GM21526 (cell line): Measurements from ENCODE around the gene RFX2.
"Not testable (repeated sequence)": the region's sequence is repeated elsewhere in the genome, so short reads cannot be mapped to it uniquely, and the experiment has no call there.

Experiments
- ATAC-seq: cut with Tn5 transposase; IDR thresholded peaks from one replicate; pipeline ENCODE4 v1.9.1; 2021; ENCODE audit warnings: moderate library complexity; ENCODE audit not compliant: unreplicated experiment, low FRiP score

Gene RFX2

DNA sequence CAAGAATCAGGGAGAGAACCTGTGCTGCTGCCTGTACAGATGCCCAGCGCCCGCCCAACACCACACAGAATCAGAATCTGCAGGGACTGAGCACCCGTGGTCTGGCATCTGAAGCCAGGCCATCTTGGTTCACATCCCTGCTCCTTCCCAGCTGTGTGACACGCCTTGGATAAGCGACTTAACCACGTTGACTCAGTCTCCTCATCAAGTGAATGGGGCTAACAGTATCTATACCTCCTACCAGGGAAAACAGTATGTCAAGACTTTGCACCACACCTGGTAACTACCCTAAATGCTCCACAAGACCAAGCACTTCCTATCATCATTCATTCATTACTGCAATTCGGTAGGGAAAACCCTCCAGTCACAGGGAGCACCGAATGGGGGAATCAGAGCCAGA, 133.5 kb downstream of the RFX2 start:
- no peak for ATAC-seq

DNA sequence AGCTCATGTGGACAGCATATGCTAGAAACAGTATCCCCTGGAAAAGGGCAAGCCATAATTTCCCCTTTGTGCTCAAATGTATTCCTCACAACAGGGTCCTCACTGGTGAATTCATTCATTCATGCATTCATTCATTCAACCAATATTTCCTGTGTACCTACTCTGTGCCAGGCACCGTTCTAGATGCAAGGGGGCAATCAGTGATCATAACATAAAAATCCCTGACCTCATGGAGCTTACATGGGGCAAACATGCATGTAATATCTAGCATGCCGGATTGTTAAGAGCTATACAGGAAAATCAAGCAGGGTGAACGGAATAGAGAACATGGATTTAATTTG, 134.9 kb downstream of the RFX2 start:
- no peak for ATAC-seq

DNA sequence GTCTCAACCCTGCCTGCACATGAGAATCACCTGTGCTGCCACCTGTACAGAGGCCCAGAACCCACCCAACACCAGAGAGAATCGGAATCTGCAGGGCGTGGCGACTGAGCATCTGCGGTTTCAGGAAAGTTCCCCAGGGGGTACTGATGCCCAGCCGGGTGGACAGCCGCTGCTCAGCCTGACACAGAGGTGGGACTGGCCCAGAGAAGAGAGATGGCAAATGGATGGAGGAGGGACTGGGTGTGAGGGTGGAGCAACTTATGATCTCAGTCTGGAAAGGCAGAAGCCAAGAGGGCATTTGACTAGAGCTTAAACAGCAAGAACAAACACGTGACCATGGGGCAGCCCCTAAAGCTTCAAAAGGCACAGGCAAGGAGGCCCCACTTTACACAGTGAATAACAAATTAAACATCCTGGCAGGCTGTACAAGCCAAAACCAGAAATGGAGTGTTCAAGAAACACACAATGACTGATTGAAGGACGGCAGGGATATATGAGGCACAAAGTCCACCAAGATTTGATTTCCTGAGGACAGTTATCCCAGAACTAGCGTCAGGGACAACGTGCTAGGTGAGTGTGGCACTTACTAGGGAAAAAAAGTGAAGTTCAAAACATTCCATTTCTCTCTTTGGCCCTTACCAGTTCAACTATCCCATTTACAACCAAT, 135.4 kb downstream of the RFX2 start:
- no peak for ATAC-seq

DNA sequence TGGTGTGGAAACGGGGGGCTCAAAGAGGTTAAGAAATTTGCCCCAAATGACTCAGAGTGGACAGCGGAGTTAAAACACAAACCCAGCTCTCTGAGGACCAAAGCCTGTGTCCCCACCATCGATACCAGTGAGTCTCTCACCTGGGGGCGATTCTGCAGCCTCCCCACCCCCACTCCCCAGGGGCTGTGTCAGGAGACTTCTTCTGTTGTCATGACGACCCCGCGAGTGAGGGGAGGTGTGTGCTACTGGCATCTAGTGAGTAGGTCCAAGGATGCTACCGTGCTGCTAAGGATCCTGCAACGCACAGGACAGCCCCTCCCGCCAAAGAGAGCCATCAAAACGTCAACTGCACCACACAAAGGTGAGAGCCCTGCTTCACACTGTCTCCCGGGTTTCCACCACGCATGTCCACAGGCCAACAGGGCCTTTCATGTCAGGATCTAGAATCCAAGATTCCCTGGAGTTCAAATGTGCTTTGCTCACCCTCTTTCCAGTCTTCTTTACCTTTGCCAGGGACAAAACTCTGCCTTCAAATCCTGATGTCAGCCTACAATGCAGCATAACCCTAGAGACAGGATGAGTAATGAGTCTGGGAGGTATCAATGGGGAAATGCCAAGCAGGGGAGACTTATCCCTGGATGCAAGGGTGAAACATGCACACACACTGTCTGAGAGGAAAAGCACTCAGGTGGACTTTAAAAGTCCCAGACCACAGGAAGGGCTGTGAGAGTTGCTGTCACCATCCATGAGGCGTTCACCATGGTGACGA, 136.2 kb downstream of the RFX2 start:
- no peak for ATAC-seq

DNA sequence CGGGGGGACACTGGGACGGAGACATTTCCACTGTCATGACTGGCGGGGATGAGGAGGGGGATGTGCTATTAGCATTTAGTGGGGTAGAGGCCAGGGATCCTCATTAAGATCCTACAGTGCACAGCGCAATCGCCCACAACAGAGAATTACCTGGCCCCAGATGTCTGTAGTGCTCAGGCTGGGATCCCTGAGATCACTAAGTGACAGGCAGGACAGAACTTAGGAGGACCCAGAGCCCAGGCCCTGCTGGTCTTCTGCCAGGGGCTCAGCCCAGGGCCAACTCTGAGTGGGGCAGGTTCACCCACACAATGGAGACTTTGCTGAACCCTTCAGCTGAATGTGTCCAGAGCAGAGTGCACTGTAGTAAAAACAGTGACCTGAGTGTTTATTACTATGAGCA, 136.9 kb downstream of the RFX2 start:
- no peak for ATAC-seq

DNA sequence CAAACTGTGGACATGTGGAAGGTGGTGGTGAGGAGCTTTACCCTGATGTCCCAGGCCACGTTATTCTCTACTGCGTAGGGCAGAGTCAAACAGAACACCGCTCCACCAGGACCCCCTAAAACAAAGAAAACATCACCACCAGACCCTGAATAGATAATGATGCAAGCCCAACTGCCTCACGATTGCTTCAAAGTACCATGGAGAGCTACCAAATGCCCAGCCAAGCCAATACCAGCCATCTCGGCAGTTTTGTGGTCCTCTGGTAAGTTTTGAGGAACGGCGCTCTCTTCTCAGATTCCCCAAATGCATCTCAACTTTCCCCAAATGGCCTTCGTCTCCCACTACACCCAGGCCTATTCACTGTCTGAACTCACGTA, 138.0 kb downstream of the RFX2 start:
- ATAC-seq = no peak

DNA sequence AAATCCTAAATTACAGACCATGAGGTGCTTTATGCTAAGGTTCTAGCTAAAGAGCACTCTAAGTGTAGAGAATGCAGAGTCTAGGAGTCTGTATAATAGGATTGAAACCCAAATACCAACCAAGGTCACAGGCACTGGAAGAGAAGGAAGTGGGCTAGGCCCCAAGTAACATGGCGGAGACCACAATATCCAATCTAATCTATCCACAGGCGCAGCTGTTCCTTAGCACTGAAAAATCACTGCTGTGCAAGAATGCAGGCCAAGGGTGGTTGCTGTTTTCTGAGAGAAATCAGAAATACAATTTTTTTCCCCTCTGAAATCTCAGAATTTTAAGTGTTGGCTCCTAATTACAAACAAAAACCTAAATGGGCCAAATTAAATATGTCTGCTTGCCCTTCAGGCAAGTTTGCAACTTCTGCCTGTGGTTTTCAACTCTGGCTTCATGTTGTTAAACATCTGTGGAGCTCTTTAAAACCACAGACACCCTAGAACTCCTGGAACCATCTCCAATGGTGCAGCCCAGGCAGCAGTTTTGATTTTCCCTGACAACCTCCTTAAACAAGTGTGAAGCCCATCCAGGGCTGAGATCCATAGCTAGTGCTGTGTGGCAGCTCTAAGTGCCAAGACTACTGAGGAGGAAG, 138.5 kb downstream of the RFX2 start:
- ATAC-seq = no peak

DNA sequence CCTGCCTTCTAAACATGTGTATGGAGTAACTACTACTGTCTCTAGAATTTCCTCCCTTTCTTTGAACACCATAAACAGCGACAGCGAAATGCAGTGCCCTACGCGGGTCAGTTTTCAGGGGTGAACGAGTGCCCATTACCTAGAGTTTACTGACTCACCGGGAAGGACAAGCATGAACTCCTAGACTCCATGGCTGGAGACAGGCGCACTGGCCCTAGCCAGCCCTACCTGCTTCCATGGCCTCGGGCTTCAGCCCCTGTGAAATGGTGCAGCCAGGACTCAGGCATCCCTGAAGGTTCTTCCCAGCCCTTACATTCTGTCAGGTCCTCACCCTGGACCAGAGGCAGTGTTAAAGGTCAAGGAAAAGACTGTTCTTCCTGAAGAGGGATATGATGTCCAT, 140.8 kb downstream of the RFX2 start:
- ATAC-seq = no peak

DNA sequence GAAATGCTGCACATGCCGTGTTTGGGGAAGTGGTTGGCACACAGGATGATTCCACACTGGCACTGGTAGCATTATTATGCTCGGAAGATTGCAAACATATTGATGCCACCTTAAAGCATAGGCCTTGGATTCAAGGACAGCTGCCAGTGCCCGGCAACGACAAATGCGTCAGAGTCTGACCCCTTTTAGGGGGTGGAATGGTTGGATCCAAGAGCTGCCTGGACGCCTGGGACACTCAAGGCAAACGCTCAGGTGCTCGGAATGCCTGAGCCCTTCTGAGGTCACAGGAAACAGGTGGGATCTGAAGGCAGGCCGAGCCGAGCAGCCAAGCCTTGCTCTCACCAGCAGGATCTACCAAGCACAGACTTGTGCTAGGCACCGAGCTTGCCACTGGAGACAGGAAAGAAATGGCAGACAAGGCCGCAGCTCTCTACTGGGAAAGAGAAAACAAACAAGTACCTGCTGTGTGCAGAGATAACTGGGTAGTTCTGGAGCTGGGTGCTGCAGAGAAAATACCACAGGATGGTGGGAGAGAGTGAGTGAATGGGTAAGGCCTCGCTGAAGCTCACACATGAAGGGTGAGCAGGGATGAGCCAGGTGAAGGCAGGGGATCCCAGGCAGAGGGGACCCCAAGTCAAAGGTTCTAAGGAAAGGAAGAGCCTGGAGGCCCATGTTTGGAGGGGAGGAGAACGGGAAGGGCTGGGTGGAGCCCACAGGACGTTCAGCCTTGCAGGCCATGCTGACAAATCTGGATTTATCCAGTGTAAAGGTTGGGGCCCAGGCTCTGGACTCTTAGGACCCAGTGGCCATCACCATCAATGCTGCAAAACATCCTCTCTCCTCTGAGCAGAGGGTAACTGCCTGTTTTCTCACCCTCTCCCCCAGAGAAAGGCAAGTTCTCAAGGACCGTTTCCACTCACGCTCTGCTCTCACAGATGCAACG, 141.6 kb downstream of the RFX2 start:
- no peak for ATAC-seq

DNA sequence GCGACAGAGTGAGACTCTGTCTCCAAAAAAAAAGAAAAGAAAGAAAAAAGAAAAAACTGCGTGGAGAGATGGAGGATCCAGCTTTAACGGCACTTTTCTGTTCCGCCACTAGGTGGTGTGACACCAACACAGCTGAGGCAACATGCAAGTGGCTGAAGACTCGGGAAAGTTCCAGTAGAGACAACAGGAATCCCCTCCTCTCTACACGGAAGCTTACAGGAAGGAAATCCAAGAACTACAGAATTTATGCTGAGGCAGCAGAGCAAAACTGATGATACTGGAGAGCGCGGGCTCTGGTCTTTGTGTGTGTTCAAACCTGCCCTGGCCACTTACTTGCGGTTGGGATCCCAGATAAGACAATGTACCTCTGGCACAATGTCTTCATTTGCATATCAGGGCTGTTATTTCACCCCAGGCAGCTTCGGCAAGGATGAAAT, 142.3 kb downstream of the RFX2 start:
- no peak for ATAC-seq

DNA sequence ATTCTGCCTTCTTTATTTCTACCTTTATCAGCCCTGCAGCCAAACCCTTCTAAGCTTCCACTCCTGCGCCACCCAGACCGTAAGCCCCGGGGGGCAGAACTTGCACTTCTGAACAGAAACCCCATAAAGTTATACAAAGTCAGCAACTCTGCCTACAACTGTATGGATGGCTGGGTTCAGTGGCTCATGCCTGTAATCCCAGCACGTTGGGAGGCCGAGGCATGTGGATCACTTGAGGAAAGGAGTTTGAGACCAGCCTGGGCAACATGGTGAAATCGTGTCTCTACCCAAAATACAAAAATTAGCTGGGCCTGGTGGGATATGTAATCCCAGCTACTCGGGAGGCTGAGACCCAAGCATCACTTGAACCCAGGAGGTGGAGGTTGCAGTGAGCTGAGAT, 142.7 kb downstream of the RFX2 start:
- no peak for ATAC-seq

DNA sequence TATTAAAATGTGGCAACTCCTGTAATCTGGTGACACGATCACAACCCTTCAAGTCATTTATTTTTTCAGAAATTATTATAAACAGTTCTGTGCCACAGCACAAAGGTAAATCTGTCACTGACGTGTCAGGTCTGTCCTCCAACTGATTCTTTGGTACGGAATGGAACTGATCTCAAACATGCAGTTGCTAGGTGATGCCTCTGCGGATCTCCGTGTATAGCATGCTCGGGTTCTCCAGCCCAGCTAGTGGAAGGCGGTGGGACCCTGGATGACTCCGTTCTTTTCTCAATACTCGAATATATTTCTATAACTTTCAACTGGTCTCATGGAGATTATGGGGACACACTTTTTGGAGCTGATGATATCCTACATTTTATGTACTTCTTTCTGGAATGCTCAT, 143.4 kb downstream of the RFX2 start:
- no peak for ATAC-seq

DNA sequence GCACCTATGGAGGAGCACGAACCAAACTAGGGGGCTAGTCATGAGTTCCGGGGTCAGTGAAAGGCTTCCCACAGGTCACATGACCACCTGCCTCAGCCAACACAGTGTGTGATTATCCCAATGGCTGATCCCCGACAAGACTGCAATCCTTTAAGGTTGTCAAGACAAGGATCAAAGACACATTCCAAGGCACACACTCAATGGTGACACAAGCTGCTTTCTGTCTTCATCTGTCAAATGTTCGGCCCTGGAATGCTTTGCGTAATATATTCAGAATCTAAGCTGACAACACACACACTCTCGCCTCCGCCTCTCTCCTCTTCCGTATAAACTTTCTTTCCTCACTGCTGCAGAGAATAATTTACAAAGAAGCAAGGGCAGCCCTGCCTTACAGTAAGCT, 144.1 kb downstream of the RFX2 start:
- ATAC-seq = no peak

DNA sequence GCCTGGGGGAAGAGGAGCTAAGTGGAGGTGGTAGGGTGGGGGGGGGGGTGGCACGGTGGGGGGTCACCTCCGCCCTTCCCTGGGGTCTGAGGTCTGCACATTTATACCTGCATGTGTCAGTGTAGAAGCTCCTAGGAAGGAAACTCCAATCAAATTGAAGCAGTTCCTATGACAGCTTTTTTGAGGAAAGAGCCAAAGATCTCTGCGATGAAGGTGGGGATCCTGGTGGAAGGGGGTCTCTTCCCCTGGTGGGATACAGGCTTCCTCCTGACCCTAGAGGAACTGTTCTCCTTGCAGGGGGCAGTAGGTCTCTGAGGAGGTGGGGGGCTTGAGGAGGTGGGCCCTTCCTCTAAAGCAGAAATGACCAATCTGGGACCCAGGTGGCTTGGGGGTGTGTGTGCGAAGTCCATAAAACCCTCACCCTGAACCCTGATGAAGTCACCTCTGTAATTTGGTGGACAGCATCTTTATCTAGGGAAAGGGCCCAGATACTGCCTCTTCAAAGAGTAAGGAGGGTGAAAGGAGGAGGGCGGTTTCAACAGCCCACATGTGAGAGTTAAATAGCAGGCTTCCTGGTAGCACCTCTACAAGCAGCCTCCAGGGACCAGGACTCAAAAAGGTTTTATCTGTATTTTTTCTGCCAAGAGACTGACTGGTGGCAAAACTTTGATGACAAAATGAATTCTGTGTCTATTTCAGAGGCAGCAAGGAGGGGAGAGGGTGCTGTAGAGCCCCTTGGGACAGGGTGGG, 145.3 kb downstream of the RFX2 start:
- no peak for ATAC-seq

DNA sequence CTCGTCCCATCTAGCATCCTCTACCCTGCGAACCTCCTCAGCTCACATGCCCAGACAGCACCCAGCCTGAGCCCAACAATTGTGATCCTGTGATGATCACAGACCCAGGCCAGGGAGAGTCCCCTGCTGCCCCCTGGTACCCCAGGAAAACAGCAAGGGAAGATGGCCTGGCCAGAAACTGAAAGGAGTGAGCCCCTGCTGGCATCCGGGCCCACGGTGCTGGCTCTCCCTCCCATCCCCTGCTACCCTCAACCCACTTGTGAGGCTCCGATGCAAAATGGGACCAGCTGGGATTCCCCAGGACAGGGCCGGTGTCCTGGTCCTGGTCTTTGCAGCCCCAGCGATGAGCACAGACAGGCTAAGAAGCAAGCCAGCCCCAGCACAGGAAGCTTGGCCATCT, 146.4 kb downstream of the RFX2 start:
- ATAC-seq = no peak

DNA sequence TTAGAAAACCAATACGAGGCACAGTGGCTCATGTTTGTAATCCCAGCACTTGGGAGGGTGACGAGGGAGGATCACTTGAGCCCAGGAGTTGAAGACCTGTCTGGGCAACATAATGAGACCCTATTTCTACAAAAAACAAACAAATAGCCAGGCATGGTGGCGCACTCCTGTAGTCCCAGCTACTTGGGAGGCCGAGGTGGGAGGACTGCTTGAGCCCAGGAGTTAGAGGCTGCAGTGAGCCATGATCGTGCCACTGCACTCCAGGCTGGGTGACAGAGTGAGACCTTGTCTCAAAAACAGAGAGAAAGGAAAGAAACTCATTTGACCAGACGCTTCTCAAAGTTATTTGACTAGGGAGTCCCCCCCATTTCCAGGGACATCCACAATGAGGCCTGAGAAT, 147.0 kb downstream of the RFX2 start:
- ATAC-seq = not testable (repeated sequence)

DNA sequence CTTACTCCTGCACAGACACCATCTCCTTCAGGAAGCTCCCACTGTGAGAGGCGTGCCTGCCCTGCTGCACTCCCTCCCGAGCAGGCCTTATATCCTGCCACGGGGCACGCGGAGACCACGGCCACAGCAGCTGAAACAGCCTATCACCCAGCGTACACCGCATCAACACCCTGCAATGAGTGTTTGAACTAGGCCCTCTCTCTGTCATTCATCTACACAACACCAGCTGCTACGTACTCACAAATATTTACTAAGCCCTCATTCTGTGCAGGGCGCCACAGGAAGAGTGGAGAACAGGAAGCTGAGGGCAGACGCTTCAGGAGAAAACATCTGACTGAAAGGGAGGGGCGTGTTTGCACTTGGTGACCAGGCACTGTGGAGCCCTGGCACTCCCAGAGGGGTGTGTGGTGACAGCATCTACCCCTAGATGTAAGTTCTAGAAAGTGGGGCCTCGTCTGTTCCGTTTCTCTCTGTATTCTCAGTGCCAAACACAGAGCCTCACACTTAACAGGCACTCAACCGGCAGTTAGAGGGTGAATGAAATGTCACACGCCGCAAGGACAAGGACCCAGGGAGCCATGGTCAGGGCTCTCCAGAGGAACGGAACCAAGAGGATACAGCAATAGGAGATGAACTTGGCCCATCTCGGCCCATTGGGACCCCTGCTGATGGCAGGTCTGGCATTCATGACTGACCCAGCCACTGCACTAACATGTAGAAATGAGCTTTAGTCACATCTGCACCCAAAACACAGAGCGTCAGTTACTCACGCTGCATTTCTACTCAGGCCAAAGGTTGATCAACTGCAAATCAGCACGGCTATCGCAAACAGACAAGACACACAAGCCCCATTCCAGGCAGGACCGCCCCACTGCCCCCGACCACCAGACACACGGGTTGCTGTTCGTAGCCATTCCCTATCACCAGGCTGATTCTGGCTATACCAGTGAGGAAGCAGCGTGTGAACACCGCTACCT, 148.0 kb downstream of the RFX2 start:
- no peak for ATAC-seq

DNA sequence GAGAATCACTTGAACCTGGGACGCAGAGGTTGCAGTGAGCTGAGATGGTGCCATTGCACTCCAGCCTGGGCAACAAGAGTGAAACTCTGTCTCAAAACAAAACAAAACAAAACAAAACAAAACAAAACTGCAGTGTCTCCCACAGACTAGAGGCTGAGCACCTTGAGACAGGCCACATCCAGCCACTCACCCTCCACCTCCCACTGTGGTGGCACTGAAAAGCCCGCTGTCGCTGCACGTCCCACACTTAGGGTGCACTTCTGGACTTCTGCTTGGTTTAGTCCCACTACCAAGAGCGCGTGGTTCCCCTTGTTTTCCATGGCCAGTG, 148.7 kb downstream of the RFX2 start:
- not testable (repeated sequence) for ATAC-seq
